Measurements from ENCODE around the gene ANKRD13C.

GRCh38 chr1:70290218-70290617 lies 64.3 kb downstream of the ANKRD13C start:
- TF ChIP-seq RAD21 (IDR thresholded peaks at IDR 0.05) (no peak), CTCF (IDR thresholded peaks at IDR 0.05; ENCODE audit: low read depth, low read length, missing input control) (no peak), MAX (IDR thresholded peaks at IDR 0.05) (no peak), RXRA (IDR thresholded peaks at IDR 0.05) (no peak), ZBTB33 (IDR thresholded peaks at IDR 0.05) (no peak)

Measured in liver (tissue), 3 donors.